Measurements from ENCODE around the gene TBL1X.

The TBL1X gene

GRCh38 chrX:9593756-9594155 lies 128.9 kb downstream of the TBL1X start:
- no peak for DNase-seq

DNA sequence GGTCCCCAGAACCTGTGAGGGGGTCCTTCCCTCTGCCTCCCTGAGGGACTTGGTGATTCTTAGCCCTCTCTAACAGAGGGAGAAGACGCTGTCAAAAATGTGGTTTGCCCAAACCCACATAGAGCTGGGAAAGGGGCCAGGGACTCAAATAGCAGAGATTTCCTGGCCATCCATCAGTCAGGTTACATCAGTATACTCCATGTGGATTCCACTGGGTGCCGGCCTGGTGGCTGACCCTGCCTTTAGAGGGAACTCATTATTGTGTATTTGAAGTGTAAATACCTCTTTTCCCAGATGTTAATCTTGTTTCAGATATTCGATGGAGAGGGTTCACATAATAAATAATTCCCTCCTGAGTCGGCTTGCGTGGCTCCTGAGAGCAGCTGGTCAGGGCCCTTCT lies 130.3 kb downstream of the TBL1X start:
- no peak for DNase-seq

GRCh38 chrX:9596837-9597236 lies 132.0 kb downstream of the TBL1X start:
- DNase-seq: no peak

DNA sequence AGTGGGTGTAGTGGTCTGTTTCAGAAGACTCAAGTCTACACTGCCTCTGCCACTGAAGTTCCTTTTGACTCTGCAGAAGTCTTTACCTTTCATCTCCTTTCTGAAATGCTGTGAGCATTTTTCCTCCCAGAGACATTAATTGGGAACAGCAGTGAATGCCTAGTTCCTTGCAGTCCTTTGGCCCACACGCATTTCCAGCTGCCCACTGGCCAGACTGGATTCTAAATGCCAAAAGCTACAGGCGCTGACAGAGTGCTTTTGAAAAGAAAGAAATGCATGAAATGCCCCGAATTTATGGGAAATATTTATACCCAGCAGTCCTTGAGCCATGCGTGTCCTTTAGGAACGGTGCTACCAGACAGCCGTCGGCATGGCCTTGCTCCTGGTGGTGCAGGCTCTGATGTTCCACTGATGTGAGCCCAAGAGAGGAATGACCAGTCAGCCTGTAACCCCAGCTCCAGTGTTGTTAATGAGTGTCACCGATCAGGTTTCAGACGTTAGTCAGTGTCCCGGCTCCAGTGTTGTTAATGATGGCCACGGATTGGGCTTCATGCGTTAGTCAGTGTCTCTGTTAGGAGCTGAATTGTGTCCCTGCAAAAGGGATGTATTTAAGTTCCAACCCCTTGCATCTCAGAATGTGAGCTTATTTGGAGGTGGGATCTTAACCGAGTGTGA lies 132.6 kb downstream of the TBL1X start:
- DNase-seq: no peak

- DNase-seq: no peak
Observed at GRCh38 chrX:9598344-9598743, 133.5 kb downstream of the TBL1X start.

DNA sequence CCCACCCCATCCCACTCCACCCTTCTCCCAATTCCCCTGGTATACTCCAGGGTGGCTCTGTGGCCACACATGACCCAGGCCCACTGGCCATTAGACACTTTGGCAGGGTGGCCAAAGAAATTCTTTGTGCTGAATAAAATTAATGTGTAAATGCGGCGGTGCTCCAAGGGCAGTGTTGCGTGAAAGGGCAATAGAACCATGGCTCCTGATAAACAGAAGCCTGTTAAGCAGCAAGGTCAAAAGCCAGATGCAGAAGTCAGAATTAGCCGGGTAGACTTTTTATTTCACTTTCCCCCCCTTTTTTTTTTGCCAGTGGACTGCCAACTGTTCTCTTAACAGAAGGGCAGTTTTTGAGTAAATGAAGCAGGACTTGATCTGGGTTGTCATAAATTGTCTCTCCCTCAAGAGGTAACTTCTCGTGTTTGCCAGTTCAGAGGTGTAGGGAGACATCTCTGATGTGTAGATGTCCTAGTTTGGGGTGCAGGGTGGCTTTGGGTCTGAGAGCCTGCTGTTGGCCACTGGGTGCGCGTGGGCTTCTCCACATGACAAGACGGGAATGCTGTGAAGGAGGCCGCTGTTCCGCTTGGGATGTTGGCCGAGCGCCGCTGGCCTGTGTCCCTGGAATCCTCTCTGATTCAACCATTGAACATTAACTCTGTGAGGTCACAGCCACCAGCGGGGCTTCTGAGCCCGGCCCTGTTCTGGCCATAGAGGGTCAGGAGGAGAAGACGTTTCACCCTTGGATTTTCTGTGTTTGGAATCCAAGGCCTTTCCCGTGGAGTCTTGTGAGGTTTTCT lies 139.5 kb downstream of the TBL1X start:
- DNase-seq: no peak

GRCh38 chrX:9604908-9605306 lies 140.0 kb downstream of the TBL1X start:
- DNase-seq: no peak

- no peak for DNase-seq
Observed at GRCh38 chrX:9605484-9605883, 140.6 kb downstream of the TBL1X start.

DNA sequence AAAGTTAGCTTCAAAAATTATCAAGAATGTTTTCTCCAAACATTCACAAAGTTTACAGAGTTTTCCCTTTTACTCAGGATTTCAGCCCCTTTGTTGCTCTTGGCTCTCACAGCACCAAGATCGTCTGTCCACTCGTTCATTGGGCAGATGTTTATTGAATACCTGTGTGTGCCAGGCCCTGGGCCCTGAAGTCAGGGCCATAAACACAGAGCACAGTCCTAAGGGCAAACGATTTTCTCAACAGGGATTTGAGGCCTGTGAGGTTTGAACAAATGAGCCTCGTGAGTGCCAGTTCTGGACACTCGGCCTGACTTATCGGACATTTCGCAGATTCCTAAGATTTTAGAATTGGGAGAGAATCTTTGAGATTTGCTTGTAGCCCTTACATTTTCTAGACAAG lies 142.1 kb downstream of the TBL1X start:
- no peak for DNase-seq

DNA sequence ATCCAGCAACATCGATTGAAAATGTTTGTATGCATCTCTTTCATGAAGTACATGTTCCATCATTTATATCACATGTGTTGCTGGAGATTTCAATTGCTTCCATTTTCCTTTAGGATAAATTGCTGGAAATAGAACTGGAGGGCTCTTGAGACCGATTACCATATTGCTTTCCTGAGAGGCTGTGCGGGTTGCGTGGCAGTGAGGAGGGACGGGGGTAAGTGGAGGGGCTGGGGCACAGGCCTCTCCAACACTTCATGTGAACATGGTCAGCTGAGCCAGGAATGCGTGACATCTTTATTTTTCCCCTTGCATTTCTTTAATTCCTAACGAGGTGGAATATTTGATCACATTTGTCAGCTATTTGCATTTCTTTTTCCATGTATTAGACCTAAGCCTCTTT lies 144.6 kb downstream of the TBL1X start:
- no peak for DNase-seq

DNA sequence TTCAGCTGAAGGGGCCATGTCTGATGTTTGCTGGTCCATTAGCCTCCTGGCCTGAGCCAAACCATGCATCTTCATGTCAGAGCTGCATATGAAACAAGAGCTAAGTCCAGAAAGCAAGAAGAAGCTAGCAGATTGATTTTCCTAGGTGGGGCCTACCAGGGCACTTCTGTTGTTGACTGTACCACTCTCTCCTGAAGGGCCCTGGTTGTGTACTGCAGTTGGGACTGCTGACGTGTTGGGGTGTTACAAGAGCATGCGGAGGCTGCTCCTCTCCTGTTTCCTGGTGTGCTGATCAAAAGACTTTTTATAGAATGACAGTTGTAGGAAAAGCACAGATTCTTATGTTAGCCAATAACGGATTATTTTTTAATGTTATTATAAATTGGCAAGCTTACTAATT lies 145.1 kb downstream of the TBL1X start:
- peak; percentile 20 for DNase-seq

DNA sequence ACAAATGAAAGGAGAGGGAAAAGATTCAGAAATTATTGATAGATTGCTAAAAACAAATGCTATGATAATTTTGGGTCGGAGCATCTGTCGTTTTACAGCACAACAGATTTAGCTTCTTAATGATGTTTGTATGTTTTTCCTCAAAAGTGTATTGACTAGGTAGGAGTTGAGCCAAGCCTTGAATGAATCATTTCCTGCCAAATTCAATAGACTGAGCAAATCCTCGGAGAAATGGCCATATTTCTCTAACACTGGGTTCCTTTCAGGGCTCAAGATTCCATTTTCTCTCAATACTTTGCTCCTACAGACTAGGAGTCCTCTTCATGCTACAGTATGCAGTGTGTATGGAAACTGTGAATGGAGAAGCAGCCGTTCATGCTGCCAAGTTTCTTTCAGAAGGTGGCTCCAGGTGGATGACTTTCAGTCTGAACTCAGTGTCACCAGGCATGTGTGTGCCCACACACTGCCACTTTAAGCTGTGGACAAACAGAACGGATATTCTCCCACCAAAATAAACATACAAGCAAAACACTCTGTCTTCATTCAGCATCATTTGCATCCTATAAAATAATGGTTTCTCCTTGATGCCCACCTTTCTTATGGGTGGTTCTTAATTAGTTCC lies 146.0 kb downstream of the TBL1X start:
- DNase-seq: no peak

GRCh38 chrX:9611436-9612145 lies 146.7 kb downstream of the TBL1X start:
- peak; percentile 5 for DNase-seq

- DNase-seq: no peak
Observed at GRCh38 chrX:9612146-9612505, 147.3 kb downstream of the TBL1X start.

GRCh38 chrX:9614016-9614415 lies 149.2 kb downstream of the TBL1X start:
- no peak for DNase-seq

DNA sequence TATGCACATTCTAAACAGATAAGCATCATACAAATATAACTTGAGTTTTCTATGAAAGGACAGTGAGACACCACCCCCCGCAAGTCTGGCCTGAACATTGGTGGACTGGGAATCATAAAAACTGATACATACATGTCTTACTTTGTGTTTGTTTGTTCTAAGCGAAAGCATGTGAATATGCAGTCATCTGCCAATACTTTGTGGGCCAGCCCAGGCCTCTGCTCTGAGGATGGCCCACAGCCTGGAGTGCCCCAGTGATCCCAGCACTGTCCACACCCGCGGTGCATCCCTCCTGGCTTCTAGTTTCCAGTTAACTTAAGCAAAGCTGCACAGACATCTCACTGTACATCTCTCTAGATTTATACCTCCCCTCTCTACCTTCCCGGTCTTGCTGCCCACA lies 154.3 kb downstream of the TBL1X start:
- no peak for DNase-seq

DNA sequence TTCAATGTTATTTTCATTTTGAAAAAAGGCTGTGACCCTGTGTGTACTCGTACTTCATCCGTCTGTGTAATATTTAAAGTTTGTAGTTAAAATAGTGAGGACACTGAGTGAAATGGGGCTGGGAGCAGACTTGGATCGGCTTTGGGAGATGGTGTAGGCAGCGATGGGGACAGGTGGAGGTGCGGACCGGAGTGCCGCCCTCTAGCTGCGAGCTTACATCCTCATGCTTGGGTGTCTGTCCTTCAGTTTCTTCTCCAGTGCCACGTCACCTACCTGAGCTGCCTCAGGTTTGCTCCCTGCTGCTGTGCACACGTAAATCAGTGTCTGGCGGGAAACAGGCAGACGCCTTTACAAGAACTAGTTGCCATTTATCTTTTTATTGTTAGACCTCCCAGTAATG lies 154.7 kb downstream of the TBL1X start:
- DNase-seq: no peak

GRCh38 chrX:9622128-9622527 lies 157.3 kb downstream of the TBL1X start:
- DNase-seq: no peak

GRCh38 chrX:9626379-9626778 lies 161.5 kb downstream of the TBL1X start:
- peak; percentile 48 for DNase-seq

- no peak for DNase-seq
Observed at GRCh38 chrX:9627922-9628321, 163.1 kb downstream of the TBL1X start.

DNA sequence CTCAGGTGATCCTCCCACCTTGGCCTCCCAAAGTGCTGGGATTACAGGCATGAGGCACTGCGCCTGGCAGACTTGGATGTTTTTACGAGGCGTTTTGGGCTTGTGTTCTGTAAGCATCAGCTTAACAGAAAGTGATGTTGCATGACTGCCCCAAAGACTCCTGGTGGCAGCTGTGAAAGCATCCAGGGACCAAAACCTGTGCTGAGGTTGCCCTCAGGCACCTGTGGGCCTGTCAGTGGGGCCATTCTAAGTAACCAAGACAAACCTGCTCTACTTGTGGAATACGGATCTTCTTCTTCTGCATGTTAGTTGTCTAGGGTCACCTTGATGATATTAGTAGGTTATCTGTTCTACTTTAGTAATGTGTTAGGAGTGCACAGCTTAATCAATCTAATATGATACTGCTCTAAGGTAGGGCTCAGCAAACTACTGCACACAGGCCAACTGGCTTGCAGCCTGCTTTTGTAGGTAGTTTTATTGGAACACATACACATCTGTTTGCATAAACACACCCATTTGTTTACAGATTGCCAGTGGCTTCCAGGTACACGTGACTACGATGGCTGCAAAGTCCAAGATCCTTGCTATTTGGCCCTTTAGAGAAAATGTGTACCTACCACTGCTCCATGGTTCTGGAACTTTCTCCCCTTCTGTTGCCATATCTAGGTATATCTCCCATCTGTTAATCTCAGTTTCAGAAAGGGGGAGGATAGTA lies 164.1 kb downstream of the TBL1X start:
- no peak for DNase-seq

GRCh38 chrX:9634551-9634950 lies 169.7 kb downstream of the TBL1X start:
- DNase-seq: no peak

- DNase-seq: no peak
Observed at GRCh38 chrX:9635368-9635767, 170.5 kb downstream of the TBL1X start.
